ENCODE measurements around the gene TMEM184B. TPM values are rescaled to one million over a fixed set of nuclear protein-coding genes. Genes with fewer than 3 reads are reported as not detected.

The TMEM184B gene
- total and polyA plus RNA-seq, 10 donors = 5.0 to 105 (median 45.1) TPM

DNA sequence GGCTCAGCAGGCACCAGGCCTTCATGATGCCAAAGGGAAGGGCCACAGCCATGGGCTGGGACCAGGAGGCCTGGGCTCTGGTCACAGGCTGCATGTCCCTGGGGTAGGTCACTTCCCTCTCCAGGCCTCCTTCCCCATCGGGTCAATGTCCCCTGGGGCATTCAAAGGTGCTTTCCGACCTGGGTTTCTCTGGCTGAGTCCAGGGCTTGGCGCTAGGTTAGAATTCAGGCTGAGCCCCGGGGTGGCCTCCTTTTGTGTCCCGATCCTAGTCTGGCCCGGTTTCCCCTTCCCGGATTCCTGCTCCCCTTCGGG, 58.9 kb downstream of the TMEM184B start:
- H3K27me3 ChIP-seq (replicated peaks in 1 of 7) = peaks cover 0 to 8% (median 0%) of the 10 kb centered on the region in 7 donors
- H3K36me3 ChIP-seq = no peaks in the 10 kb centered on the region
- H3K4me3 ChIP-seq = peak overlapping the region in 5 of 8 donors; percentile 35 to 66 (median 38)
- 17 to 53% (median 45%) methylated on average over 4 to 8 of the region's 8 CpGs for WGBS, 5 donors
- intact Hi-C loops (cut with DNase I; ENCODE audit: low total_unique reads) = no loop called here
- H3K4me1 ChIP-seq = peaks cover 7 to 47% (median 32%) of the 10 kb centered on the region in 6 donors
- peak overlapping the region in 6 of 8 donors; percentile 22 to 73 (median 56) for H3K27ac ChIP-seq
- TF ChIP-seq CTCF (IDR thresholded peaks at IDR 0.05 in 8 of 11, conservative IDR thresholded peaks at IDR 0.05 in 3 of 11) (no peak), POLR2AphosphoS5 (IDR thresholded peaks at IDR 0.05) (no peak), POLR2A (IDR thresholded peaks at IDR 0.05) (no peak)
- no peaks in the 10 kb centered on the region for H3K9me3 ChIP-seq
- no peak for DNase-seq

GRCh38 chr22:38213319-38213989, 59.4 kb downstream of the TMEM184B start:
- no peaks in the 10 kb centered on the region for H3K9me3 ChIP-seq
- H3K36me3 ChIP-seq = no peaks in the 10 kb centered on the region
- H3K27me3 ChIP-seq (replicated peaks in 1 of 7) = peaks cover 0 to 8% (median 0%) of the 10 kb centered on the region in 7 donors
- 65 to 83% (median 75%) methylated on average over 6 of the region's 6 CpGs for WGBS, 5 donors
- peaks cover 5 to 45% (median 29%) of the 10 kb centered on the region in 6 donors for H3K4me1 ChIP-seq
- no peak for DNase-seq
- H3K4me3 ChIP-seq = peak overlapping the region in 1 of 8 donors; percentile 66
- TF ChIP-seq POLR2AphosphoS5 (IDR thresholded peaks at IDR 0.05) (peak in 1 of 3 donors; percentile 7), CTCF (IDR thresholded peaks at IDR 0.05 in 8 of 11, conservative IDR thresholded peaks at IDR 0.05 in 3 of 11) (no peak)
- H3K27ac ChIP-seq = peak overlapping the region in 4 of 8 donors; percentile 51 to 73 (median 66)
- intact Hi-C loops (cut with DNase I; ENCODE audit: low total_unique reads) = no loop called here

DNA sequence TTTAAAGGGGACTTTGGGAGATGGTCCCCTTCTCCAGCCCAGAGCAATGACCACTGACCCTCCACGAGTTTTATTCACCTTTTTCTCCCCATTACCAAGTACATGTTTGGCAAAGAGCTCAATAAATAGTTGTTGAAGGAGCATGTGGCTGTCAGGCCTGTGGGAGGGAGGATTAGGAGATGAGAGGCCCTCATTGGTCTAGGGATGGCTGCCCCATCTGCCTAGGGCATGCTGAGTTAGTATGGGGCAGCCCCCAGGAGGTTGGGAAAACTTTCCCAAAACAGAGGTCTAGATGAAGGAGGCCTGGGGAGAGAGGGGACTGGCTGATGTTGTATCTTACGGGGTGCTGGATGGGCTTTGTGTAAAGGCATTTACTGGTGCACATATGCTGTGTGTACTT, 60.4 kb downstream of the TMEM184B start:
- H3K9me3 ChIP-seq = no peaks in the 10 kb centered on the region
- 69 to 81% (median 76%) methylated on average over 2 of the region's 2 CpGs for WGBS, 5 donors
- no peaks in the 10 kb centered on the region for H3K36me3 ChIP-seq
- no peak for DNase-seq
- intact Hi-C loops (cut with DNase I; ENCODE audit: low total_unique reads) = no loop called here
- H3K4me1 ChIP-seq = peaks cover 0 to 41% (median 22%) of the 10 kb centered on the region in 6 donors
- H3K27me3 ChIP-seq (replicated peaks in 1 of 7) = peaks cover 0 to 8% (median 0%) of the 10 kb centered on the region in 7 donors
- no peak overlapping the region for H3K4me3 ChIP-seq
- H3K27ac ChIP-seq = peak overlapping the region in 2 of 8 donors; percentile 71 to 73
- TF ChIP-seq CTCF (IDR thresholded peaks at IDR 0.05 in 8 of 11, conservative IDR thresholded peaks at IDR 0.05 in 3 of 11) (no peak), POLR2A (IDR thresholded peaks at IDR 0.05) (no peak), POLR2AphosphoS5 (IDR thresholded peaks at IDR 0.05) (no peak)

- Histone ChIP-seq H3K9me3 (no peaks in the 10 kb centered on the region), H3K4me1 (peaks cover 0 to 39% (median 22%) of the 10 kb centered on the region in 6 donors), H3K27me3 (replicated peaks in 1 of 7) (peaks cover 0 to 8% (median 0%) of the 10 kb centered on the region in 7 donors), H3K36me3 (no peaks in the 10 kb centered on the region), H3K27ac (no peak overlapping the region), H3K4me3 (no peak overlapping the region)
- no peak for DNase-seq
- no peak for TF ChIP-seq POLR2AphosphoS5 (IDR thresholded peaks at IDR 0.05)
- no peak for TF ChIP-seq POLR2A (IDR thresholded peaks at IDR 0.05)
- TF ChIP-seq CTCF (IDR thresholded peaks at IDR 0.05 in 8 of 11, conservative IDR thresholded peaks at IDR 0.05 in 3 of 11) = no peak
- 94 to 96% (median 96%) methylated on average over 7 of the region's 7 CpGs for WGBS, 5 donors
- intact Hi-C loops (cut with DNase I; ENCODE audit: low total_unique reads) = no loop called here
These were observed 61.3 kb downstream of the TMEM184B start for GRCh38 chr22:38211556-38211955.

Data from spleen (tissue), 11 donors.